SK-N-SH (cell line): Measurements from ENCODE around the gene KLHL2. TPM values are rescaled to one million over a fixed set of nuclear protein-coding genes. Genes with fewer than 3 reads are reported as not detected.
A peak's percentile ranks its signal among the peaks of the same experiment; 100 is the strongest.

Experiments used
- CTCF ChIA-PET: fragments of 300-600, 350-600 bp; formaldehyde crosslinking; extraction: SDS; loops from one replicate; lab custom pipeline; 2021; lab: Yijun Ruan, JAX
- POLR2A ChIA-PET: fragments of 350-600 bp; sonication (Branson Sonifier 250); formaldehyde crosslinking; extraction: SDS; loops from one replicate; lab custom pipeline; 2020; ENCODE audit warnings: antibody characterized with exemption, inconsistent platforms; lab: Yijun Ruan, JAX
- DNase-seq: peaks from one replicate; pipeline ENCODE4 v3.0.0; 2012
- H2AFZ ChIP-seq: fragments of 200-600 bp; sonication (generic); 2 replicates; pipeline ENCODE4 v1.8.1; 2016; ENCODE audit warnings: antibody characterized with exemption, mild to moderate bottlenecking, low read depth
- H3F3A ChIP-seq: fragments of 200-600 bp; sonication (generic); replicated peaks from 2 replicates; pipeline ENCODE3; 2016; ENCODE audit warnings: antibody characterized with exemption, mild to moderate bottlenecking; ENCODE audit not compliant: insufficient read depth
- H3K27ac ChIP-seq, 2 experiments: fragments of 200-500 bp in 1 of 2; fragments of 200-600 bp in 1 of 2; sonication (Bioruptor generic) in 1 of 2; sonication (generic), shearing (Covaris generic) in 1 of 2; 2 replicates each; pipeline versions ENCODE4 v1.5.1 to v1.6.1; 2014 to 2016; ENCODE audit warnings: low read depth in 2 of 2, inconsistent platforms in 1 of 2, low read length in 1 of 2, mild to moderate bottlenecking in 1 of 2, mixed read lengths in 1 of 2
- H3K27me3 ChIP-seq: fragments of 200-600 bp; sonication (generic), shearing (Covaris generic); 2 replicates; pipeline ENCODE4 v1.6.1; 2016; ENCODE audit warnings: mixed run types; ENCODE audit not compliant: insufficient read depth
- H3K36me3 ChIP-seq, 2 experiments: fragments of 200-500 bp in 1 of 2; fragments of 200-600 bp in 1 of 2; sonication (Bioruptor generic) in 1 of 2; sonication (generic) in 1 of 2; replicated peaks in 1 of 2; 2 replicates each; pipeline versions ENCODE3 to v1.5.1; 2014 to 2016; ENCODE audit warnings: low read length in 1 of 2, mild to moderate bottlenecking in 1 of 2; ENCODE audit not compliant: insufficient read depth in 2 of 2, control insufficient read depth in 1 of 2
- H3K4me1 ChIP-seq, 2 experiments: fragments of 200-500 bp in 1 of 2; fragments of 200-600 bp in 1 of 2; sonication (Bioruptor generic) in 1 of 2; sonication (generic), shearing (Covaris generic) in 1 of 2; 2 replicates each; pipeline versions ENCODE4 v1.5.1 to v1.6.1; 2014 to 2016; ENCODE audit warnings: low read depth in 1 of 2, low read length in 1 of 2, mixed run types in 1 of 2; ENCODE audit not compliant: insufficient read depth in 2 of 2, control insufficient read depth in 1 of 2
- H3K4me2 ChIP-seq: fragments of 200-600 bp; sonication (generic), shearing (Covaris generic); 2 replicates; pipeline ENCODE4 v1.6.1; 2017; ENCODE audit warnings: mixed run types
- H3K4me3 ChIP-seq, 2 experiments: fragments of 200-500 bp in 1 of 2; fragments of 200-600 bp in 1 of 2; sonication (Bioruptor generic) in 1 of 2; sonication (generic), shearing (Covaris generic) in 1 of 2; 2 replicates each; pipeline versions ENCODE4 v1.5.1 to v1.8.1; 2014 to 2016; ENCODE audit warnings: low read depth in 2 of 2, inconsistent platforms in 1 of 2, low read length in 1 of 2, mild to moderate bottlenecking in 1 of 2, mixed read lengths in 1 of 2, moderate library complexity in 1 of 2
- H3K79me2 ChIP-seq: fragments of 200-600 bp; sonication (generic); 2 replicates; pipeline ENCODE4 v1.8.1; 2017; ENCODE audit warnings: mild to moderate bottlenecking; ENCODE audit not compliant: insufficient read depth
- H3K9ac ChIP-seq: fragments of 200-600 bp; sonication (generic); 2 replicates; pipeline ENCODE4 v1.6.1; 2017; ENCODE audit warnings: mixed run types
- H3K9me2 ChIP-seq: fragments of 200-600 bp; sonication (generic); 2 replicates; pipeline ENCODE4 v1.6.1; 2017; ENCODE audit warnings: mixed run types
- H3K9me3 ChIP-seq: fragments of 200-600 bp; sonication (generic); 2 replicates; pipeline ENCODE4 v1.6.1; 2017; ENCODE audit warnings: mixed run types, mild to moderate bottlenecking, moderate library complexity
- H4K20me1 ChIP-seq: fragments of 200-600 bp; sonication (generic); 2 replicates; pipeline ENCODE4 v1.6.1; 2017; ENCODE audit warnings: mild to moderate bottlenecking, mixed run types; ENCODE audit not compliant: insufficient read depth
- ELF1 ChIP-seq: IDR thresholded peaks from 2 replicates; pipeline ENCODE4 v1.4.0; 2012
- EP300 ChIP-seq, 2 experiments: IDR thresholded peaks; 2 replicates each; pipeline versions ENCODE4 v1.4.0 to v1.6.1; 2012; ENCODE audit warnings: borderline replicate concordance in 1 of 2, low read depth in 1 of 2, low read length in 1 of 2
- EZH2phosphoT487 ChIP-seq: fragments of 200-600 bp; sonication (generic); IDR thresholded peaks from 2 replicates; pipeline ENCODE4 v1.6.1; 2017; ENCODE audit warnings: low read depth, mixed run types, mild to moderate bottlenecking, antibody characterized with exemption, moderate library complexity, borderline replicate concordance
- FOXJ3 ChIP-seq: sonication (generic); formaldehyde crosslinking; IDR thresholded peaks from 2 replicates; pipeline ENCODE4 v1.5.1; 2020; ENCODE audit warnings: mild to moderate bottlenecking, missing genetic modification reagents
- FOXM1 ChIP-seq: IDR thresholded peaks from 2 replicates; pipeline ENCODE4 v1.4.0; 2012; ENCODE audit warnings: low read depth, mild to moderate bottlenecking
- GABPA ChIP-seq: IDR thresholded peaks from 2 replicates; pipeline ENCODE4 v1.4.0; 2012; ENCODE audit warnings: low read depth, mild to moderate bottlenecking
- GATA2 ChIP-seq: sonication (generic); formaldehyde crosslinking; IDR thresholded peaks from 2 replicates; pipeline ENCODE4 v1.5.0; 2020; ENCODE audit warnings: mild to moderate bottlenecking, missing genetic modification reagents
- NFIC ChIP-seq: IDR thresholded peaks from 2 replicates; pipeline ENCODE4 v1.4.0; 2012; ENCODE audit warnings: borderline replicate concordance
- NRF1 ChIP-seq: IDR thresholded peaks from 2 replicates; pipeline ENCODE4 v1.6.1; 2012; ENCODE audit warnings: low read depth, mild to moderate bottlenecking, low read length
- RCOR1 ChIP-seq: fragments of 150-350 bp; IDR thresholded peaks from 2 replicates; pipeline ENCODE4 v1.6.1; 2017; ENCODE audit warnings: antibody characterized with exemption, low read length
- RFX5 ChIP-seq: IDR thresholded peaks from 2 replicates; pipeline ENCODE4 v1.6.1; 2012; ENCODE audit warnings: mild to moderate bottlenecking, improper control_type of control experiment, low read length
- RXRA ChIP-seq: IDR thresholded peaks from 2 replicates; pipeline ENCODE4 v1.4.0; 2012; ENCODE audit warnings: low read depth, mild to moderate bottlenecking, borderline replicate concordance
- SMC3 ChIP-seq: IDR thresholded peaks from 2 replicates; pipeline ENCODE4 v1.6.1; 2012; ENCODE audit warnings: low read depth, low read length, improper control_type of control experiment
- TAF1 ChIP-seq: IDR thresholded peaks from 2 replicates; pipeline ENCODE4 v1.6.1; 2012; ENCODE audit warnings: low read depth, mild to moderate bottlenecking, low read length, moderate library complexity, borderline replicate concordance
- TCF12 ChIP-seq: IDR thresholded peaks from 2 replicates; pipeline ENCODE4 v1.4.0; 2012
- YY1 ChIP-seq: IDR thresholded peaks from 2 replicates; pipeline ENCODE4 v1.4.0; 2012; ENCODE audit warnings: low read depth, mild to moderate bottlenecking
- WGBS: methylation state at CpG from one replicate; pipeline ENCODE4 v1.1.6; 2017; ENCODE audit warnings: low lambda C conversion rate; 5-methylcytosine and 5-hydroxymethylcytosine counted together
- polyA plus RNA-seq, 3 experiments: library from polyadenylated mRNA; depleted of rRNA; stranded (reverse); fragments of >200 nt; gene quantifications; 2 replicates each; pipeline ENCODE4 v1.2.3, GENCODE V29; 2012
- TF ChIP-seq, protein P1 (sequence below): fragments of 200-600 bp; sonication (generic); IDR thresholded peaks from 2 replicates; pipeline ENCODE4 v1.6.1; 2017; ENCODE audit warnings: antibody characterized with exemption, mild to moderate bottlenecking, moderate library complexity

KLHL2 gene
- polyA plus RNA-seq, 1 of the 3 experiments (the other 2 are of a cell fraction), result 25.0 TPM

GRCh38 chr4:165208741-165209388 lies 1.5 kb downstream of the KLHL2 start:
- WGBS, result 75% methylated on average over 10 of the region's 10 CpGs
- H3K4me2 ChIP-seq, result peak overlapping the region; percentile 81

DNA sequence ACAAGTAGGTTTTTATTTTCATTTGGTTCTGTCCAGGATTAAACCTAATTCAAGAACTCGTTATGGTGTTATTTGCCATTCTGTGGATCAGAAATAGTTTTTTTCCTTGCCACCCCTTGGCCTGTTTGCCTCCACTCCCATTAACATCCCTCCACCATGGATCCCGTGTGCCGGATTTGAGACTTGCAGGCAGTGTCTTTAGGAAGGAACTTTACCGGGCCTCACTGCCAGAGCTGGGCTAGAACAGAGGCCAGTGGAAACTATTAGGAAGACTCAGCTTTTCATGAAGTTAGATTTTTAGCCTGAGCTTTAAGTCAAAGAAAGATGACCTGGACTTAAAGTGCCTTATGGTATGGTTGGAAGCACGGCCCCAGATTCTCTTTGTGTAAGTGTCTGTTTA lies 2.4 kb downstream of the KLHL2 start:
- Histone ChIP-seq H3F3A (no peaks in the 10 kb centered on the region), H3K9me3 (no peaks in the 10 kb centered on the region), H3K79me2 (peaks cover 58% of the 10 kb centered on the region), H3K27me3 (no peaks in the 10 kb centered on the region), H3K27ac (peak overlapping the region in 1 of 2 experiments; percentile 76; a peak in 2 of 4 replicates), H3K9me2 (no peaks in the 10 kb centered on the region), H3K9ac (no peak overlapping the region), H2AFZ (no peak overlapping the region), H3K36me3 (peaks cover 0 to 4% of the 10 kb centered on the region in 2 experiments), H3K4me2 (peak overlapping the region; percentile 81; the same call in 1 of the 2 replicates), H3K4me1 (peaks cover 9 to 16% of the 10 kb centered on the region in 2 experiments; a peak in 3 of 4 replicates), H4K20me1 (no peaks in the 10 kb centered on the region; the same call in 1 of the 2 replicates), H3K4me3 (peak overlapping the region in 1 of 2 experiments; percentile 96; a peak in 1 of 4 replicates)
- DNase-seq, result no peak
- POLR2A ChIA-PET, result no interaction called here
- TF ChIP-seq FOXM1, result no peak
- no peak for TF ChIP-seq GABPA
- no peak for TF ChIP-seq TAF1
- 86% methylated on average over 5 of the region's 5 CpGs for WGBS
- CTCF ChIA-PET, result interaction anchor here (1.4 to 1.5 kb wide), 2 partner anchors 79 to 135 kb away, joined by 3 to 6 read pairs; no protein-coding TSS in a partner anchor

More at GRCh38 chr4:165208741-165209388, 1.5 kb downstream of the KLHL2 start:
- H3F3A ChIP-seq, result no peaks in the 10 kb centered on the region
- H3K4me1 ChIP-seq, result peaks cover 12 to 16% of the 10 kb centered on the region in 2 experiments; a peak in 3 of 4 replicates
- H3K4me3 ChIP-seq, result peak overlapping the region; percentile 94 to 96; a peak in 3 of 4 replicates
- no peaks in the 10 kb centered on the region for H3K27me3 ChIP-seq
- peaks cover 51% of the 10 kb centered on the region for H3K79me2 ChIP-seq
- no peaks in the 10 kb centered on the region for H3K9me2 ChIP-seq
- no peak for DNase-seq
- TF ChIP-seq TAF1 (no peak), SMC3 (no peak), EZH2phosphoT487 (no peak), ELF1 (no peak), RCOR1 (no peak), TCF12 (no peak), EP300 (IDR thresholded peaks at IDR 0.05; ENCODE audit: borderline replicate concordance in 1 of 2, low read depth in 1 of 2, low read length in 1 of 2) (no peak), GATA2 (CRISPR knock-in tag) (no peak), RFX5 (no peak), FOXJ3 (CRISPR knock-in tag) (no peak), RXRA (no peak), NRF1 (no peak), NFIC (no peak; the same call in 1 of the 2 replicates), YY1 (no peak)
- TF ChIP-seq, protein P1, sequence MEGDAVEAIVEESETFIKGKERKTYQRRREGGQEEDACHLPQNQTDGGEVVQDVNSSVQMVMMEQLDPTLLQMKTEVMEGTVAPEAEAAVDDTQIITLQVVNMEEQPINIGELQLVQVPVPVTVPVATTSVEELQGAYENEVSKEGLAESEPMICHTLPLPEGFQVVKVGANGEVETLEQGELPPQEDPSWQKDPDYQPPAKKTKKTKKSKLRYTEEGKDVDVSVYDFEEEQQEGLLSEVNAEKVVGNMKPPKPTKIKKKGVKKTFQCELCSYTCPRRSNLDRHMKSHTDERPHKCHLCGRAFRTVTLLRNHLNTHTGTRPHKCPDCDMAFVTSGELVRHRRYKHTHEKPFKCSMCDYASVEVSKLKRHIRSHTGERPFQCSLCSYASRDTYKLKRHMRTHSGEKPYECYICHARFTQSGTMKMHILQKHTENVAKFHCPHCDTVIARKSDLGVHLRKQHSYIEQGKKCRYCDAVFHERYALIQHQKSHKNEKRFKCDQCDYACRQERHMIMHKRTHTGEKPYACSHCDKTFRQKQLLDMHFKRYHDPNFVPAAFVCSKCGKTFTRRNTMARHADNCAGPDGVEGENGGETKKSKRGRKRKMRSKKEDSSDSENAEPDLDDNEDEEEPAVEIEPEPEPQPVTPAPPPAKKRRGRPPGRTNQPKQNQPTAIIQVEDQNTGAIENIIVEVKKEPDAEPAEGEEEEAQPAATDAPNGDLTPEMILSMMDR, result no peak
- TF ChIP-seq, all 33 proteins: peak for 0
- no peaks in the 10 kb centered on the region for H3K9me3 ChIP-seq
- no peaks in the 10 kb centered on the region; the same call in 1 of the 2 replicates for H4K20me1 ChIP-seq
- ChIA-PET CTCF (interaction anchor here (0.7 to 1.5 kb wide), 5 partner anchors 32 to 248 kb away, joined by 3 to 6 read pairs (median 3); no protein-coding TSS in a partner anchor), POLR2A (no interaction called here)
- no peak overlapping the region for H2AFZ ChIP-seq
- H3K27ac ChIP-seq, result no peak overlapping the region; a peak in 1 of 4 replicates
- H3K9ac ChIP-seq, result no peak overlapping the region
- peaks cover 0 to 4% of the 10 kb centered on the region in 2 experiments for H3K36me3 ChIP-seq
